ENCODE results near the gene OR4A16.

The OR4A16 gene

GRCh38 chr11:55342901-55343300, at the start of gene OR4A16:
OR4A16 (plus strand) TSS chr11:55343201; CDS start chr11:55343201, 0 bp downstream.
- no peak for DNase-seq (ENCODE audit: low read depth in 2 of 2)

GRCh38 chr11:55324500-55324899, 18.5 kb upstream of the OR4A16 start:
- DNase-seq (ENCODE audit: low read depth in 2 of 2), result no peak

- no peak for DNase-seq (ENCODE audit: low read depth in 2 of 2)
Observed at GRCh38 chr11:55345306-55345705, 2.3 kb downstream of the OR4A16 start.

GRCh38 chr11:55349032-55349431, 6.0 kb downstream of the OR4A16 start:
- no peak for DNase-seq (ENCODE audit: low read depth in 2 of 2)

GRCh38 chr11:55357560-55358184, 14.7 kb downstream of the OR4A16 start:
- no peak for DNase-seq (ENCODE audit: low read depth in 2 of 2)

GRCh38 chr11:55367674-55368073, 24.7 kb downstream of the OR4A16 start, which contains the start of gene OR4A15:
OR4A15 (plus strand) TSS chr11:55367974; CDS start chr11:55367974, 0 bp downstream.
- no peak for DNase-seq (ENCODE audit: low read depth in 2 of 2)
